Iris pigment epithelial cell (primary cell): ENCODE data around the gene KRTAP5-8.
"Not testable (repeated sequence)": the region's sequence is repeated elsewhere in the genome, so short reads cannot be mapped to it uniquely, and the experiment has no call there.

ENCODE experiments used
- DNase-seq: peaks from one replicate; pipeline ENCODE4 v3.0.0-alpha.2; 2011; ENCODE audit warnings: low read depth

KRTAP5-8 gene

GRCh38 chr11:71507102-71507501 lies 30.7 kb upstream of the KRTAP5-8 start:
- DNase-seq: no peak

- DNase-seq: no peak
These were observed 19.0 kb upstream of the KRTAP5-8 start for GRCh38 chr11:71518506-71519471.

GRCh38 chr11:71519546-71519945 lies 18.3 kb upstream of the KRTAP5-8 start:
- no peak for DNase-seq

GRCh38 chr11:71525188-71525937 lies 12.5 kb upstream of the KRTAP5-8 start:
- no peak for DNase-seq

- no peak for DNase-seq
These were observed 11.8 kb upstream of the KRTAP5-8 start for GRCh38 chr11:71525938-71526495.

- not testable (repeated sequence) for DNase-seq
These were observed 10.8 kb upstream of the KRTAP5-8 start, which contains the start of gene KRTAP5-7 for GRCh38 chr11:71526796-71527575. KRTAP5-7 (plus strand) TSS chr11:71527267; CDS start chr11:71527301, 34 bp downstream.

GRCh38 chr11:71527576-71528210 lies 10.1 kb upstream of the KRTAP5-8 start:
- no peak for DNase-seq

- DNase-seq: no peak
These were observed 7.2 kb upstream of the KRTAP5-8 start for GRCh38 chr11:71530602-71531001.

- no peak for DNase-seq
These were observed 5.7 kb upstream of the KRTAP5-8 start for GRCh38 chr11:71532036-71532610.

- not testable (repeated sequence) for DNase-seq
These were observed 2.9 kb upstream of the KRTAP5-8 start for GRCh38 chr11:71534711-71535608.

- DNase-seq: no peak
These were observed 2.0 kb upstream of the KRTAP5-8 start for GRCh38 chr11:71535825-71536224.

- DNase-seq: no peak
These were observed 288 bp upstream of the KRTAP5-8 start for GRCh38 chr11:71537537-71537936.

GRCh38 chr11:71538666-71538990 lies 803 bp downstream of the KRTAP5-8 start:
- DNase-seq: no peak

- no peak for DNase-seq
These were observed 1.2 kb downstream of the KRTAP5-8 start for GRCh38 chr11:71539017-71539416.

- DNase-seq: not testable (repeated sequence)
These were observed 2.1 kb downstream of the KRTAP5-8 start for GRCh38 chr11:71539971-71540370.

- not testable (repeated sequence) for DNase-seq
These were observed 2.9 kb downstream of the KRTAP5-8 start for GRCh38 chr11:71540521-71541304.

- no peak for DNase-seq
These were observed 4.6 kb downstream of the KRTAP5-8 start for GRCh38 chr11:71542382-71542781.

- DNase-seq: no peak
These were observed 5.3 kb downstream of the KRTAP5-8 start for GRCh38 chr11:71542879-71543777.
